Urinary bladder (tissue), 4 donors: Measurements from ENCODE around the gene OR13J1. TPM values are rescaled to one million over a fixed set of nuclear protein-coding genes. Genes with fewer than 3 reads are reported as not detected.
"Not testable (repeated sequence)": the region's sequence is repeated elsewhere in the genome, so short reads cannot be mapped to it uniquely, and the experiment has no call there.

ENCODE experiments used
- DNase-seq: peaks from one replicate; pipeline ENCODE4 v3.0.0-alpha.2; 2015; ENCODE audit errors: extremely low spot score
- H3K27ac ChIP-seq: one replicate; pipeline ENCODE4 v1.5.1; 2013; ENCODE audit warnings: low read depth, mild to moderate bottlenecking, moderate library complexity
- H3K36me3 ChIP-seq: one replicate; pipeline ENCODE4 v1.6.1; 2013; ENCODE audit warnings: mild to moderate bottlenecking, moderate library complexity; ENCODE audit not compliant: insufficient read depth
- H3K4me1 ChIP-seq: one replicate; pipeline ENCODE4 v1.6.1; 2013; ENCODE audit warnings: mild to moderate bottlenecking, moderate library complexity; ENCODE audit not compliant: insufficient read depth
- H3K4me3 ChIP-seq: one replicate; pipeline ENCODE4 v1.5.1; 2013; ENCODE audit warnings: low read depth, low read length
- WGBS: extraction: QIAGEN DNeasy Blood & Tissue Kit; methylation state at CpG from one replicate; pipeline ENCODE4 v1.1.7; 2013; 5-methylcytosine and 5-hydroxymethylcytosine counted together
- polyA plus RNA-seq: library from polyadenylated mRNA; stranded (reverse); fragments of 200-250 nt; gene quantifications from one replicate; pipeline ENCODE4 v1.2.3, GENCODE V29; 2013
- total RNA-seq: library from RNA; depleted of rRNA; stranded (reverse); fragments of >200 nt; gene quantifications from one replicate; pipeline ENCODE4 v1.2.3, GENCODE V29; 2014
- donor health status: healthy with polysubstance abuse.
- donor health status: healthy.

Gene OR13J1
- total RNA-seq (not detected), polyA plus RNA-seq (not detected)

- 86% methylated on average over 8 of the region's 8 CpGs for WGBS
- DNase-seq = no peak
- Histone ChIP-seq H3K36me3 (no peaks in the 10 kb centered on the region), H3K4me3 (no peak within 1 kb of the TSS), H3K4me1 (no peaks in the 10 kb centered on the region), H3K27ac (no peak within 1 kb of the TSS)
These were observed at the start of gene OR13J1 for GRCh38 chr9:35870351-35870923. Gene OR13J1 (minus strand): TSS chr9:35870401. CDS start chr9:35870401, 0 bp downstream.

- no peak overlapping the region for H3K4me3 ChIP-seq
- 79% methylated on average over 3 of the region's 3 CpGs for WGBS
- no peaks in the 10 kb centered on the region for H3K36me3 ChIP-seq
- H3K4me1 ChIP-seq = no peaks in the 10 kb centered on the region
- no peak for DNase-seq
- no peak overlapping the region for H3K27ac ChIP-seq
These were observed 49.2 kb upstream of the OR13J1 start for GRCh38 chr9:35919212-35920008.

GRCh38 chr9:35918780-35919179, 48.6 kb upstream of the OR13J1 start:
- Histone ChIP-seq H3K27ac (no peak overlapping the region), H3K4me1 (no peaks in the 10 kb centered on the region), H3K36me3 (no peaks in the 10 kb centered on the region), H3K4me3 (no peak overlapping the region)
- DNase-seq = no peak
- 88% methylated on average over 3 of the region's 3 CpGs for WGBS

GRCh38 chr9:35917261-35917660, 47.1 kb upstream of the OR13J1 start:
- 83% methylated on average over 4 of the region's 4 CpGs for WGBS
- no peaks in the 10 kb centered on the region for H3K36me3 ChIP-seq
- no peak overlapping the region for H3K4me3 ChIP-seq
- H3K4me1 ChIP-seq = no peaks in the 10 kb centered on the region
- DNase-seq = no peak
- no peak overlapping the region for H3K27ac ChIP-seq

GRCh38 chr9:35915681-35916294, 45.6 kb upstream of the OR13J1 start:
- no peak overlapping the region for H3K4me3 ChIP-seq
- WGBS = 85% methylated on average over 16 of the region's 16 CpGs
- no peak for DNase-seq
- H3K27ac ChIP-seq = no peak overlapping the region
- H3K4me1 ChIP-seq = no peaks in the 10 kb centered on the region
- H3K36me3 ChIP-seq = no peaks in the 10 kb centered on the region

- Histone ChIP-seq H3K36me3 (no peaks in the 10 kb centered on the region), H3K4me3 (no peak overlapping the region), H3K27ac (no peak overlapping the region), H3K4me1 (peaks cover under 1% of the 10 kb centered on the region)
- WGBS = 37% methylated on average over 9 of the region's 9 CpGs
- peak; percentile 46 for DNase-seq
These were observed 44.2 kb upstream of the OR13J1 start for GRCh38 chr9:35914301-35914807.

- H3K36me3 ChIP-seq, H3K27ac ChIP-seq, H3K4me1 ChIP-seq, H3K4me3 ChIP-seq, DNase-seq: not testable (repeated sequence)
These were observed 43.2 kb upstream of the OR13J1 start for GRCh38 chr9:35913429-35913828.

- DNase-seq = no peak
- H3K4me1 ChIP-seq = peaks cover 3% of the 10 kb centered on the region
- no peaks in the 10 kb centered on the region for H3K36me3 ChIP-seq
- no peak overlapping the region for H3K27ac ChIP-seq
- H3K4me3 ChIP-seq = no peak overlapping the region
- WGBS = 79% methylated on average over 10 of the region's 10 CpGs
These were observed 42.7 kb upstream of the OR13J1 start for GRCh38 chr9:35912791-35913400.

- DNase-seq = no peak
- peaks cover 3% of the 10 kb centered on the region for H3K4me1 ChIP-seq
- whole genome bisulfite sequencing = 82% methylated on average over 10 of the region's 10 CpGs
- H3K36me3 ChIP-seq = no peaks in the 10 kb centered on the region
- H3K4me3 ChIP-seq = no peak overlapping the region
- H3K27ac ChIP-seq = no peak overlapping the region
These were observed 41.5 kb upstream of the OR13J1 start for GRCh38 chr9:35911690-35912089.

GRCh38 chr9:35910613-35911359, 40.6 kb upstream of the OR13J1 start:
- Histone ChIP-seq H3K4me3 (no peak overlapping the region), H3K36me3 (no peaks in the 10 kb centered on the region), H3K27ac (peak overlapping the region; percentile 33), H3K4me1 (peaks cover 3% of the 10 kb centered on the region)
- WGBS = 65% methylated on average over 14 of the region's 14 CpGs
- no peak for DNase-seq

GRCh38 chr9:35909687-35910612, 39.7 kb upstream of the OR13J1 start:
- Histone ChIP-seq H3K4me1 (peaks cover 3% of the 10 kb centered on the region), H3K4me3 (no peak overlapping the region)

GRCh38 chr9:35909274-35909673, 39.1 kb upstream of the OR13J1 start, which contains the start of gene SPAAR:
Gene SPAAR (plus strand): TSS chr9:35909490. CDS start chr9:35910464, 974 bp downstream.
- no peak for DNase-seq
- H3K36me3 ChIP-seq = no peaks in the 10 kb centered on the region
- WGBS = 76% methylated on average over 11 of the region's 11 CpGs
- peaks cover 3% of the 10 kb centered on the region for H3K4me1 ChIP-seq
- no peak within 1 kb of the TSS for H3K4me3 ChIP-seq
- H3K27ac ChIP-seq = peak within 1 kb of the TSS; percentile 88

More at GRCh38 chr9:35909687-35910612, 39.7 kb upstream of the OR13J1 start:
- H3K36me3 ChIP-seq = no peaks in the 10 kb centered on the region
- peak overlapping the region; percentile 40 for H3K27ac ChIP-seq
- DNase-seq = no peak
- WGBS = 92% methylated on average over 34 of the region's 34 CpGs
